Activated naive CD4-positive, alpha-beta T cell treated with anti-CD3 and anti-CD28 coated beads for 36 hours (primary cell): ENCODE measurements around the gene DMRTC2. TPM values are rescaled to one million over a fixed set of nuclear protein-coding genes. Genes with fewer than 3 reads are reported as not detected.

Source experiments
- CTCF ChIA-PET: fragments of 350-600 bp; sonication (Branson Sonifier 250); formaldehyde crosslinking; loops from one replicate; lab custom pipeline; 2021; ENCODE audit warnings: antibody characterized with exemption; lab: Charles Lee
- DNase-seq: peaks from one replicate; pipeline ENCODE4 v3.0.0-alpha.2; 2020
- H3K27ac Mint-ChIP-seq: one replicate; pipeline ENCODE4 v1.8.0; 2021; ENCODE audit warnings: mild to moderate bottlenecking, mixed read lengths
- H3K27me3 Mint-ChIP-seq: one replicate; pipeline ENCODE4 v1.8.0; 2021; ENCODE audit warnings: low read depth, mixed read lengths
- H3K36me3 Mint-ChIP-seq: one replicate; pipeline ENCODE4 v1.8.0; 2021; ENCODE audit warnings: low read depth, mixed read lengths
- H3K4me1 Mint-ChIP-seq: one replicate; pipeline ENCODE4 v1.8.0; 2021; ENCODE audit warnings: low read depth, mixed read lengths
- H3K4me3 Mint-ChIP-seq: one replicate; pipeline ENCODE4 v1.8.0; 2021; ENCODE audit warnings: mild to moderate bottlenecking, moderate library complexity, mixed read lengths
- H3K9me3 Mint-ChIP-seq: one replicate; pipeline ENCODE4 v1.8.0; 2021; ENCODE audit warnings: mixed read lengths
- intact Hi-C: fragments of 100-400 bp; cut with micrococcal nuclease; formaldehyde crosslinking; loops from one replicate; pipeline ENCODE4 v1.15.1; 2023
- total RNA-seq, 2 experiments: library from RNA; stranded (reverse); gene quantifications; one replicate each; pipeline ENCODE4 v1.2.3, GENCODE V29; 2021

Gene DMRTC2
- not detected for total RNA-seq

- Mint-ChIP-seq H3K9me3 (no peaks in the 10 kb centered on the region), H3K27ac (no peak within 1 kb of the TSS), H3K36me3 (no peaks in the 10 kb centered on the region), H3K27me3 (no peaks in the 10 kb centered on the region), H3K4me3 (no peak within 1 kb of the TSS), H3K4me1 (no peaks in the 10 kb centered on the region)
- intact Hi-C loops: no loop called here
- CTCF ChIA-PET: no interaction called here
- DNase-seq: no peak
Measured at GRCh38 chr19:41845001-41845050, at the start of gene DMRTC2. DMRTC2 (plus strand) TSS chr19:41845042; CDS start chr19:41847429, 2,387 bp downstream.

DNA sequence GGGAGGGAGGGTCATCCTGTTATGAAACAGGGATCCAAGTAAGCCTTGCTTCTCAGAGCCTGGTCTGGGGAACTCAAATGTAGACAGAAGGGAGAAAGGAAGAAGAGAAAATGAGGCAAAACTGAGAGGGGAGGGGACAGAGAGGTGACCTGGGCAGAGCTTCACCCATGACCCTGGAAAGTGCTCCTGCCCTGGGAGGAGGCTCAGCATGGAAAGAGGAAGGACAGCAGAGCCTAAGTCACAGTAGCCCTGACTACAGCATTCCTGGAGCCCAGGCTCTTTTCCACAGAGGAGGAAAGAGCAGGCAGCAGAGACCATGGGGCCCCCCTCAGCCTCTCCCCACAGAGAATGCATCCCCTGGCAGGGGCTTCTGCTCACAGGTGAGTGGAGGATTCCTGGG is 48.5 kb upstream of the DMRTC2 start, which contains the start of gene CEACAM3:
CEACAM3 (plus strand) TSS at position 226 of the 400 bp plus-strand sequence; CDS start at position 317, 91 bp downstream.
- CTCF ChIA-PET: interaction anchor here (1.4 to 6.1 kb wide), 8 partner anchors 21 to 242 kb away, joined by 3 to 82 read pairs (median 8); no protein-coding TSS in a partner anchor
- Mint-ChIP-seq H3K4me1 (peaks cover 1% of the 10 kb centered on the region), H3K27me3 (peaks cover 16% of the 10 kb centered on the region), H3K36me3 (no peaks in the 10 kb centered on the region), H3K9me3 (no peaks in the 10 kb centered on the region), H3K4me3 (no peak within 1 kb of the TSS), H3K27ac (no peak within 1 kb of the TSS)
- intact Hi-C loops: no loop called here
- no peak for DNase-seq

GRCh38 chr19:41796901-41797300 is 47.9 kb upstream of the DMRTC2 start:
- intact Hi-C loops: no loop called here
- Mint-ChIP-seq H3K9me3 (no peaks in the 10 kb centered on the region), H3K27me3 (peaks cover 16% of the 10 kb centered on the region), H3K4me1 (peaks cover 7% of the 10 kb centered on the region), H3K4me3 (no peak overlapping the region), H3K27ac (no peak overlapping the region), H3K36me3 (no peaks in the 10 kb centered on the region)
- DNase-seq: no peak
- CTCF ChIA-PET: no interaction called here

DNA sequence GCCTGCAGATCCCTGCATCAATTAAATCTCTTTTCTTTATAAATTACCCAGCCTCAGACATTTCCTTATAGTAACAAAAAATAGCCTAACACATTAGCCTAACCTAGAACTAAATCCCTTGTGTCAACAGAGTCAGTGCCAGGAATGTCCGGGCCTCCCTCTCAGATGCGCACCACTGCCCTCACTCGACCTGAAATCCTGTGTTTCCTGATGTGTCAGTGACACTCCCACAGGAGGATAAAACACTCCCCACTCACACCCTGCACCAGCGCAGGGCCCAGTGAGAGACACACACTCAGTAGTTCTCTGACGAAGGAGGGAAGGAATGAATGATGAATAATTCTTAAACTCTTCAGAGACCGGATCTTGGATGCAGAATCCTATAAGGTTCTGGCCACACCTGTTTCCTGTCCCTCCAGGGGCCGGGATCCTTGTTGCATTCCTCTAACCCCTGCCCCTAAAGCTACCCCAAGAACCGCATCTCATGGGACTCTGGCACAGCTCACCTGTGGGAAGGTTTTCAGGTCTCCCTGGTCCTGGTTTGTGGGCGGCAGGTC is 45.3 kb upstream of the DMRTC2 start:
- CTCF ChIA-PET: interaction anchor here (1.0 to 1.6 kb wide), 2 partner anchors 46 to 108 kb away, joined by 3 read pairs; no protein-coding TSS in a partner anchor
- Mint-ChIP-seq H3K4me1 (peaks cover 27% of the 10 kb centered on the region), H3K4me3 (no peak overlapping the region), H3K36me3 (no peaks in the 10 kb centered on the region), H3K27ac (no peak overlapping the region), H3K27me3 (peaks cover 4% of the 10 kb centered on the region), H3K9me3 (no peaks in the 10 kb centered on the region)
- intact Hi-C loops: no loop called here
- no peak for DNase-seq

GRCh38 chr19:41801031-41801430 is 43.8 kb upstream of the DMRTC2 start:
- intact Hi-C loops: no loop called here
- no peaks in the 10 kb centered on the region for H3K36me3 Mint-ChIP-seq
- CTCF ChIA-PET: interaction anchor here (0.6 to 1.2 kb wide), 4 partner anchors 14 to 614 kb away, joined by 3 read pairs; no protein-coding TSS in a partner anchor
- H3K27ac Mint-ChIP-seq: no peak overlapping the region
- DNase-seq: no peak
- H3K9me3 Mint-ChIP-seq: no peaks in the 10 kb centered on the region
- H3K27me3 Mint-ChIP-seq: no peaks in the 10 kb centered on the region
- peaks cover 35% of the 10 kb centered on the region for H3K4me1 Mint-ChIP-seq
- no peak overlapping the region for H3K4me3 Mint-ChIP-seq

GRCh38 chr19:41801792-41802211 is 43.0 kb upstream of the DMRTC2 start:
- Mint-ChIP-seq H3K4me1 (peaks cover 35% of the 10 kb centered on the region), H3K27ac (peak overlapping the region; percentile 31), H3K9me3 (no peaks in the 10 kb centered on the region), H3K36me3 (no peaks in the 10 kb centered on the region), H3K4me3 (no peak overlapping the region), H3K27me3 (no peaks in the 10 kb centered on the region)
- no peak for DNase-seq
- CTCF ChIA-PET: interaction anchor here (1.1 to 7.1 kb wide), 3 partner anchors 8 to 95 kb away, joined by 3 to 51 read pairs (median 3); no protein-coding TSS in a partner anchor
- intact Hi-C loops: no loop called here

- H3K9me3 Mint-ChIP-seq: no peaks in the 10 kb centered on the region
- DNase-seq: no peak
- intact Hi-C loops: no loop called here
- peak overlapping the region; percentile 9 for H3K27ac Mint-ChIP-seq
- peaks cover 35% of the 10 kb centered on the region for H3K4me1 Mint-ChIP-seq
- CTCF ChIA-PET: interaction anchor here (0.7 to 7.1 kb wide), 3 partner anchors 9 to 50 kb away, joined by 3 to 51 read pairs (median 3); no protein-coding TSS in a partner anchor
- H3K36me3 Mint-ChIP-seq: no peaks in the 10 kb centered on the region
- H3K27me3 Mint-ChIP-seq: no peaks in the 10 kb centered on the region
- H3K4me3 Mint-ChIP-seq: no peak overlapping the region
Measured at GRCh38 chr19:41802770-41803169, 42.1 kb upstream of the DMRTC2 start.

- no peaks in the 10 kb centered on the region for H3K9me3 Mint-ChIP-seq
- no peak overlapping the region for H3K4me3 Mint-ChIP-seq
- CTCF ChIA-PET: interaction anchor here (0.7 to 7.1 kb wide), 2 partner anchors 11 to 43 kb away, joined by 3 to 51 read pairs; no protein-coding TSS in a partner anchor
- intact Hi-C loops: no loop called here
- H3K4me1 Mint-ChIP-seq: peaks cover 35% of the 10 kb centered on the region
- no peaks in the 10 kb centered on the region for H3K27me3 Mint-ChIP-seq
- no peaks in the 10 kb centered on the region for H3K36me3 Mint-ChIP-seq
- H3K27ac Mint-ChIP-seq: peak overlapping the region; percentile 67
- no peak for DNase-seq
Measured at GRCh38 chr19:41804336-41804735, 40.5 kb upstream of the DMRTC2 start.

DNA sequence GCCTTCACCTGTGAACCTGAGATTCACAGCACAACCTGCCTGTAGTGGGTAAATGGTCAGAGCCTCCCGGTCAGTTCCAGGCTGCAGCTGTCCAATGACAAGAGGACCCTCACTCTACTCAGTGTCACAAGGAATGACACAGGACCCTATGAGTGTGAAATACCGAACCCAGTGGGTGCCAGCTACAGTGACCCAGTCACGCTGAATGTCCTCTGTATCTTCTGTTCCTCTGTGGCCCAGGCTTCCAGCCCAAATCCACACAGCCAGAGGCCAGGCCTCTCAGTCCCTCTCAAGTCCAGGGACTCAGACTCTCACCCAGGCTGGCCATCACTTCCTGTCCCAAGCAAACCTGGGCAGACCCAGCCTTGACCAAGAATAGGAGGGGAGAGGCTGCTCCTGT is 37.7 kb upstream of the DMRTC2 start:
- DNase-seq: no peak
- no peak overlapping the region for H3K27ac Mint-ChIP-seq
- intact Hi-C loops: no loop called here
- CTCF ChIA-PET: interaction anchor here (7.1 kb wide), 1 partner anchor 14 kb away, joined by 51 read pairs; no protein-coding TSS in a partner anchor
- no peaks in the 10 kb centered on the region for H3K9me3 Mint-ChIP-seq
- H3K4me3 Mint-ChIP-seq: no peak overlapping the region
- H3K36me3 Mint-ChIP-seq: no peaks in the 10 kb centered on the region
- H3K27me3 Mint-ChIP-seq: no peaks in the 10 kb centered on the region
- peaks cover 26% of the 10 kb centered on the region for H3K4me1 Mint-ChIP-seq

DNA sequence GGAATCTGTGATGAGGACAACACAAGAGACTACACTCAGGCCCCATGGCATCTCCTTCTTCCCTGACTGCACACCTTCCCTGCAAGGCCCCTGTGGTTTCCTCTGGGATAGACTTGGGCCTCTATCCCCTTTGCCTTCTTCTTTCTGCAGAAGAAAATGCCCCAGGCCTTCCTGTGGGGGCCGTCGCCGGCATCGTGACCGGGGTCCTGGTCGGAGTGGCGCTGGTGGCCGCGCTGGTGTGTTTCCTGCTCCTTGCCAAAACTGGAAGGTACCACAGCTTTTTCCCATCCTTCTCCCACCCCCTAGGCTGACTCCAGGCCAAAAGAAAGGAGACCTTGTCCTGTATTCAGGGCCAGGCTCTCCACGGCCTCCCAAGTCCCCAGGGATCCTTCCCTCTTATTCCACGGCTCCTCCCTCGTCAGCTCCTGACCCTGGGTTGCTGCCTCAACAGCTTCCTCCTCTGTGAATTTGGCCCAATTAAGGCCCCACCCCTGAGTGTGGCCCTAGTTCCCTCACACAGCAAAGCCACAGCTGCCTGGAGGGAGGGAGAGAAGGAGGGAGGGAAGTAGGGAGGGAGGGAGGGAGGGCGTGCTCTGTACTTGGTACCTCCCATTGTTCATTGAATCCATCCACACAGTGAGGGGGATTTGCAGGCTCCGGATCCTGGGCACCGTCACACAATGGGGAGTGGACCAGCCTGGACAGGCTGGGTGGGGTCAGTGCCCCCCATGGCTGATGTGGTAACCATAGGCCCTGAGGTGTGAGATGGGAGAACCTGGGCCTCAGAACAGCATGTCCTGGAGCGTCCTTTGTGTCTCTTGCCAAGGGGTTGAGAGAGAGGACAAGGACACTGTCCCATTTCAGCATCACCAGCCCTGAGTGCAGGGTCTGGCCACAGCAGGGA is 35.9 kb upstream of the DMRTC2 start:
- CTCF ChIA-PET: interaction anchor here (7.1 kb wide), 1 partner anchor 16 kb away, joined by 51 read pairs; no protein-coding TSS in a partner anchor
- Mint-ChIP-seq H3K27me3 (no peaks in the 10 kb centered on the region), H3K9me3 (no peaks in the 10 kb centered on the region), H3K36me3 (no peaks in the 10 kb centered on the region), H3K27ac (no peak overlapping the region), H3K4me1 (peaks cover 14% of the 10 kb centered on the region), H3K4me3 (no peak overlapping the region)
- no peak for DNase-seq
- intact Hi-C loops: no loop called here

DNA sequence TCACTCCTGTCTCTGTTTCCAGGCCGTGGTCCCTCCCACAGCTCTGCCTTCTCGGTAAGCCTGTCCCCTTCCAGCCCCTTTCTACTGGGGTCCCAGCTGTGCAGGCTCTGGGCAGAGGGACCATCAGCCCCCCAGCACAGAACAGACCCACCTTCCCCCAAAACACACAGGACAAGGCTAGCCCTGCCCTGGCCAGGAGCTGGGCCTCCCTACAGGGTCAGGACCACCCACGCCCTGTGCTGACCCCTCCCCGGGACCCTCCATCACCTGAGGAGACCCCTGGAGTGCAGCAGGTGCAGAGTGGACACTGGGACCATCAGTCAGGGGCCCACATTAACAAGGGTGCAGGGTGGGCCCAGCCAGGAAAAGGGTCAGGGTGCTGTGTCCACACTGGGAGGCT is 34.5 kb upstream of the DMRTC2 start:
- no peak for DNase-seq
- Mint-ChIP-seq H3K27ac (no peak overlapping the region), H3K4me1 (peaks cover 11% of the 10 kb centered on the region), H3K36me3 (no peaks in the 10 kb centered on the region), H3K4me3 (no peak overlapping the region), H3K9me3 (no peaks in the 10 kb centered on the region), H3K27me3 (no peaks in the 10 kb centered on the region)
- CTCF ChIA-PET: interaction anchor here (2.1 to 2.2 kb wide), 2 partner anchors 15 to 18 kb away, joined by 7 to 10 read pairs; no protein-coding TSS in a partner anchor
- intact Hi-C loops: no loop called here

DNA sequence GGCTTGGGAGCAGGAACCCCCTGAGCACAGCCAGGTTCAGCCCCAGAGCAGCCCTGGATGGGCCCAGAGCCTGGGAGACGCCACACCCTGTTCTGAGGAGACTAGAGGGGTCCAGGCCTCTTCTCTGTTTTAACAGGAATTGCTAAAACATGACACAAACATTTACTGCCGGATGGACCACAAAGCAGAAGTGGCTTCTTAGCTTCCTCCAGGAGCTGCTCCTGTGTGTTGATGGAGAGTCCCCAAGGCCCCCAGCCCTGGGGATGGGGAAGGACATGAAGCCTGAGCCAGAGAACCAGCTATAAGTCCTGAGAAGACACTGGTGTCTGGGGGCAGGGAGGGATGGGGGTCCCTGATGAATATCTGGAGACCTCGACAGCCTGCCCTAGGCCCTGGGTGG is 33.8 kb upstream of the DMRTC2 start:
- CTCF ChIA-PET: interaction anchor here (0.5 to 2.2 kb wide), 4 partner anchors 10 to 39 kb away, joined by 4 to 10 read pairs (median 7); no protein-coding TSS in a partner anchor
- no peaks in the 10 kb centered on the region for H3K27me3 Mint-ChIP-seq
- H3K27ac Mint-ChIP-seq: no peak overlapping the region
- no peak overlapping the region for H3K4me3 Mint-ChIP-seq
- intact Hi-C loops: no loop called here
- no peaks in the 10 kb centered on the region for H3K9me3 Mint-ChIP-seq
- no peak for DNase-seq
- H3K4me1 Mint-ChIP-seq: peaks cover 5% of the 10 kb centered on the region
- H3K36me3 Mint-ChIP-seq: no peaks in the 10 kb centered on the region
